SK-N-SH (cell line): ENCODE data around the gene JAKMIP1. TPM values are rescaled to one million over a fixed set of nuclear protein-coding genes. Genes with fewer than 3 reads are reported as not detected.

Experiments used
- CTCF ChIA-PET: fragments of 300-600, 350-600 bp; formaldehyde crosslinking; extraction: SDS; loops from one replicate; lab custom pipeline; 2021; lab: Yijun Ruan, JAX
- POLR2A ChIA-PET: fragments of 350-600 bp; sonication (Branson Sonifier 250); formaldehyde crosslinking; extraction: SDS; loops from one replicate; lab custom pipeline; 2020; ENCODE audit warnings: antibody characterized with exemption, inconsistent platforms; lab: Yijun Ruan, JAX
- DNase-seq: peaks from one replicate; pipeline ENCODE4 v3.0.0; 2012
- H2AFZ ChIP-seq: fragments of 200-600 bp; sonication (generic); 2 replicates; pipeline ENCODE4 v1.8.1; 2016; ENCODE audit warnings: antibody characterized with exemption, mild to moderate bottlenecking, low read depth
- H3F3A ChIP-seq: fragments of 200-600 bp; sonication (generic); replicated peaks from 2 replicates; pipeline ENCODE3; 2016; ENCODE audit warnings: antibody characterized with exemption, mild to moderate bottlenecking; ENCODE audit not compliant: insufficient read depth
- H3K27ac ChIP-seq, 2 experiments: fragments of 200-500 bp in 1 of 2; fragments of 200-600 bp in 1 of 2; sonication (Bioruptor generic) in 1 of 2; sonication (generic), shearing (Covaris generic) in 1 of 2; 2 replicates each; pipeline versions ENCODE4 v1.5.1 to v1.6.1; 2014 to 2016; ENCODE audit warnings: low read depth in 2 of 2, inconsistent platforms in 1 of 2, low read length in 1 of 2, mild to moderate bottlenecking in 1 of 2, mixed read lengths in 1 of 2
- H3K27me3 ChIP-seq: fragments of 200-600 bp; sonication (generic), shearing (Covaris generic); 2 replicates; pipeline ENCODE4 v1.6.1; 2016; ENCODE audit warnings: mixed run types; ENCODE audit not compliant: insufficient read depth
- H3K36me3 ChIP-seq, 2 experiments: fragments of 200-500 bp in 1 of 2; fragments of 200-600 bp in 1 of 2; sonication (Bioruptor generic) in 1 of 2; sonication (generic) in 1 of 2; replicated peaks in 1 of 2; 2 replicates each; pipeline versions ENCODE3 to v1.5.1; 2014 to 2016; ENCODE audit warnings: low read length in 1 of 2, mild to moderate bottlenecking in 1 of 2; ENCODE audit not compliant: insufficient read depth in 2 of 2, control insufficient read depth in 1 of 2
- H3K4me1 ChIP-seq, 2 experiments: fragments of 200-500 bp in 1 of 2; fragments of 200-600 bp in 1 of 2; sonication (Bioruptor generic) in 1 of 2; sonication (generic), shearing (Covaris generic) in 1 of 2; 2 replicates each; pipeline versions ENCODE4 v1.5.1 to v1.6.1; 2014 to 2016; ENCODE audit warnings: low read depth in 1 of 2, low read length in 1 of 2, mixed run types in 1 of 2; ENCODE audit not compliant: insufficient read depth in 2 of 2, control insufficient read depth in 1 of 2
- H3K4me2 ChIP-seq: fragments of 200-600 bp; sonication (generic), shearing (Covaris generic); 2 replicates; pipeline ENCODE4 v1.6.1; 2017; ENCODE audit warnings: mixed run types
- H3K4me3 ChIP-seq, 2 experiments: fragments of 200-500 bp in 1 of 2; fragments of 200-600 bp in 1 of 2; sonication (Bioruptor generic) in 1 of 2; sonication (generic), shearing (Covaris generic) in 1 of 2; 2 replicates each; pipeline versions ENCODE4 v1.5.1 to v1.8.1; 2014 to 2016; ENCODE audit warnings: low read depth in 2 of 2, inconsistent platforms in 1 of 2, low read length in 1 of 2, mild to moderate bottlenecking in 1 of 2, mixed read lengths in 1 of 2, moderate library complexity in 1 of 2
- H3K79me2 ChIP-seq: fragments of 200-600 bp; sonication (generic); 2 replicates; pipeline ENCODE4 v1.8.1; 2017; ENCODE audit warnings: mild to moderate bottlenecking; ENCODE audit not compliant: insufficient read depth
- H3K9ac ChIP-seq: fragments of 200-600 bp; sonication (generic); 2 replicates; pipeline ENCODE4 v1.6.1; 2017; ENCODE audit warnings: mixed run types
- H3K9me2 ChIP-seq: fragments of 200-600 bp; sonication (generic); 2 replicates; pipeline ENCODE4 v1.6.1; 2017; ENCODE audit warnings: mixed run types
- H3K9me3 ChIP-seq: fragments of 200-600 bp; sonication (generic); 2 replicates; pipeline ENCODE4 v1.6.1; 2017; ENCODE audit warnings: mixed run types, mild to moderate bottlenecking, moderate library complexity
- H4K20me1 ChIP-seq: fragments of 200-600 bp; sonication (generic); 2 replicates; pipeline ENCODE4 v1.6.1; 2017; ENCODE audit warnings: mild to moderate bottlenecking, mixed run types; ENCODE audit not compliant: insufficient read depth
- CHD2 ChIP-seq: fragments of 150-350 bp; IDR thresholded peaks from 2 replicates; pipeline ENCODE4 v1.6.1; 2018; ENCODE audit warnings: low read length; ENCODE audit not compliant: partially characterized antibody
- CTCF ChIP-seq: fragments of 200-600 bp; sonication (generic); IDR thresholded peaks from 2 replicates; pipeline ENCODE4 v1.6.1; 2017; ENCODE audit warnings: antibody characterized with exemption, mild to moderate bottlenecking, moderate library complexity
- ELF1 ChIP-seq: IDR thresholded peaks from 2 replicates; pipeline ENCODE4 v1.4.0; 2012
- EP300 ChIP-seq, 2 experiments: IDR thresholded peaks; 2 replicates each; pipeline versions ENCODE4 v1.4.0 to v1.6.1; 2012; ENCODE audit warnings: borderline replicate concordance in 1 of 2, low read depth in 1 of 2, low read length in 1 of 2
- EZH2phosphoT487 ChIP-seq: fragments of 200-600 bp; sonication (generic); IDR thresholded peaks from 2 replicates; pipeline ENCODE4 v1.6.1; 2017; ENCODE audit warnings: low read depth, mixed run types, mild to moderate bottlenecking, antibody characterized with exemption, moderate library complexity, borderline replicate concordance
- FOSL2 ChIP-seq: IDR thresholded peaks from 2 replicates; pipeline ENCODE4 v1.4.0; 2012; ENCODE audit warnings: low read depth, mild to moderate bottlenecking, moderate library complexity, borderline replicate concordance
- FOXM1 ChIP-seq: IDR thresholded peaks from 2 replicates; pipeline ENCODE4 v1.4.0; 2012; ENCODE audit warnings: low read depth, mild to moderate bottlenecking
- GATA2 ChIP-seq: sonication (generic); formaldehyde crosslinking; IDR thresholded peaks from 2 replicates; pipeline ENCODE4 v1.5.0; 2020; ENCODE audit warnings: mild to moderate bottlenecking, missing genetic modification reagents
- IRF3 ChIP-seq: fragments of 150-350 bp; IDR thresholded peaks from 2 replicates; pipeline ENCODE4 v1.6.1; 2016; ENCODE audit warnings: mild to moderate bottlenecking, low read depth, low read length
- JUND ChIP-seq: IDR thresholded peaks from 2 replicates; pipeline ENCODE4 v1.4.0; 2012
- MAX ChIP-seq: IDR thresholded peaks from 2 replicates; pipeline ENCODE4 v1.4.0; 2012; ENCODE audit warnings: low read depth
- NFIC ChIP-seq: IDR thresholded peaks from 2 replicates; pipeline ENCODE4 v1.4.0; 2012; ENCODE audit warnings: borderline replicate concordance
- NRF1 ChIP-seq: IDR thresholded peaks from 2 replicates; pipeline ENCODE4 v1.6.1; 2012; ENCODE audit warnings: low read depth, mild to moderate bottlenecking, low read length
- POLR2AphosphoS5 ChIP-seq: IDR thresholded peaks from 2 replicates; pipeline ENCODE4 v1.6.1; 2012; ENCODE audit warnings: low read depth, low read length
- RAD21 ChIP-seq: IDR thresholded peaks from 2 replicates; pipeline ENCODE4 v1.6.1; 2012; ENCODE audit warnings: mild to moderate bottlenecking, low read length
- RCOR1 ChIP-seq: fragments of 150-350 bp; IDR thresholded peaks from 2 replicates; pipeline ENCODE4 v1.6.1; 2017; ENCODE audit warnings: antibody characterized with exemption, low read length
- RFX5 ChIP-seq: IDR thresholded peaks from 2 replicates; pipeline ENCODE4 v1.6.1; 2012; ENCODE audit warnings: mild to moderate bottlenecking, improper control_type of control experiment, low read length
- SIN3A ChIP-seq: IDR thresholded peaks from 2 replicates; pipeline ENCODE4 v1.6.1; 2012; ENCODE audit warnings: low read depth, mild to moderate bottlenecking, low read length, moderate library complexity, borderline replicate concordance
- SMC3 ChIP-seq: IDR thresholded peaks from 2 replicates; pipeline ENCODE4 v1.6.1; 2012; ENCODE audit warnings: low read depth, low read length, improper control_type of control experiment
- TEAD4 ChIP-seq: IDR thresholded peaks from 2 replicates; pipeline ENCODE4 v1.4.0; 2012; ENCODE audit warnings: mild to moderate bottlenecking, borderline replicate concordance; ENCODE audit not compliant: insufficient read depth
- USF1 ChIP-seq: IDR thresholded peaks from 2 replicates; pipeline ENCODE4 v1.4.0; 2012; ENCODE audit warnings: low read depth, borderline replicate concordance
- WGBS: methylation state at CpG from one replicate; pipeline ENCODE4 v1.1.6; 2017; ENCODE audit warnings: low lambda C conversion rate; 5-methylcytosine and 5-hydroxymethylcytosine counted together
- polyA plus RNA-seq, 3 experiments: library from polyadenylated mRNA; depleted of rRNA; stranded (reverse); fragments of >200 nt; gene quantifications; 2 replicates each; pipeline ENCODE4 v1.2.3, GENCODE V29; 2012

Gene JAKMIP1
- polyA plus RNA-seq, 1 of the 3 experiments (the other 2 are of a cell fraction): 0.54 TPM

- Histone ChIP-seq H3K4me1 (peaks cover 0 to 4% of the 10 kb centered on the region in 2 experiments; a peak in 1 of 4 replicates), H3F3A (no peaks in the 10 kb centered on the region), H3K27me3 (no peaks in the 10 kb centered on the region), H2AFZ (no peak overlapping the region), H3K9me2 (no peaks in the 10 kb centered on the region), H3K79me2 (no peaks in the 10 kb centered on the region), H3K36me3 (no peaks in the 10 kb centered on the region), H3K4me3 (no peak overlapping the region), H3K4me2 (no peak overlapping the region), H3K9me3 (no peaks in the 10 kb centered on the region), H4K20me1 (no peaks in the 10 kb centered on the region), H3K27ac (no peak overlapping the region), H3K9ac (no peak overlapping the region)
- no peak for TF ChIP-seq RAD21
- no peak for TF ChIP-seq IRF3
- TF ChIP-seq POLR2AphosphoS5: no peak
- TF ChIP-seq GATA2 (CRISPR knock-in tag): no peak
- no peak for TF ChIP-seq CHD2
- no peak for TF ChIP-seq USF1
- no peak for TF ChIP-seq EZH2phosphoT487
- TF ChIP-seq FOXM1: no peak
- POLR2A ChIA-PET: no interaction called here
- WGBS: 36% methylated on average over 4 of the region's 6 CpGs
- CTCF ChIA-PET: interaction anchor here (1.5 to 1.9 kb wide), 3 partner anchors 41 to 96 kb away, joined by 3 to 11 read pairs (median 3); no protein-coding TSS in a partner anchor
- DNase-seq: no peak
Observed at GRCh38 chr4:6093671-6094070, 106.7 kb downstream of the JAKMIP1 start.

GRCh38 chr4:6092971-6093370 lies 107.4 kb downstream of the JAKMIP1 start:
- DNase-seq: no peak
- Histone ChIP-seq H3K27ac (no peak overlapping the region), H3K4me2 (no peak overlapping the region), H3F3A (no peaks in the 10 kb centered on the region), H3K9me2 (no peaks in the 10 kb centered on the region), H3K4me3 (no peak overlapping the region), H3K36me3 (no peaks in the 10 kb centered on the region), H3K79me2 (no peaks in the 10 kb centered on the region), H3K9me3 (no peaks in the 10 kb centered on the region), H4K20me1 (no peaks in the 10 kb centered on the region), H3K27me3 (no peaks in the 10 kb centered on the region), H3K9ac (no peak overlapping the region), H3K4me1 (peaks cover 0 to 11% of the 10 kb centered on the region in 2 experiments; a peak in 1 of 4 replicates), H2AFZ (no peak overlapping the region)
- TF ChIP-seq TEAD4 (no peak), NRF1 (no peak), FOXM1 (no peak), GATA2 (CRISPR knock-in tag) (no peak), RCOR1 (no peak), EZH2phosphoT487 (no peak), CTCF (no peak), NFIC (no peak), USF1 (no peak), EP300 (IDR thresholded peaks at IDR 0.05; ENCODE audit: borderline replicate concordance in 1 of 2, low read depth in 1 of 2, low read length in 1 of 2) (no peak), ELF1 (no peak), FOSL2 (no peak), IRF3 (no peak), SMC3 (no peak), SIN3A (no peak), MAX (no peak), JUND (no peak), RFX5 (no peak)
- CTCF ChIA-PET: interaction anchor here (1.5 to 1.9 kb wide), 2 partner anchors 42 to 95 kb away, joined by 3 to 11 read pairs; no protein-coding TSS in a partner anchor
- WGBS: 41% methylated on average over 3 of the region's 3 CpGs
- POLR2A ChIA-PET: no interaction called here
